Left colon (tissue), 2 donors: Measurements from ENCODE around the gene FRRS1. TPM values are rescaled to one million over a fixed set of nuclear protein-coding genes. Genes with fewer than 3 reads are reported as not detected.
A peak's percentile ranks its signal among the peaks of the same experiment; 100 is the strongest.

Source experiments
- ATAC-seq: fragments of 200-7000 bp; cut with Tn5 transposase; one replicate; pipeline ENCODE4 v1.9.1; 2020; ENCODE audit warnings: mild to moderate bottlenecking, moderate library complexity
- DNase-seq, 2 donors: peaks; one replicate each; pipeline ENCODE4 v3.0.0-alpha.2; 2020
- intact Hi-C, 2 donors: fragments of 100-400 bp; cut with DNase I in 1 of 2; cut with micrococcal nuclease in 1 of 2; formaldehyde crosslinking; loops; one replicate each; pipeline versions ENCODE4 v1.11.2 to v1.14.0; 2022; cut with DNase I, micrococcal nuclease
- total RNA-seq, 2 donors: library from RNA; stranded (reverse); fragmentation: NEBNext Ultra II Directional; extraction: Animal tissue kit (Norgen Biotek cat#: 25700); gene quantifications; one replicate each; pipeline ENCODE4 v1.2.1, GENCODE V29; 2021
- donor health status: DM: no; HTN: no; CAD: no.
- donor health status: DM: yes; HTN: yes; CAD: no.

FRRS1 gene
- total RNA-seq, 2 donors from 2014 or later: 12.3 to 22.9 TPM

GRCh38 chr1:99745061-99745460, 21.4 kb downstream of the FRRS1 start:
- DNase-seq (no peak), ATAC-seq (no peak)
- intact Hi-C loops: no loop called here

- DNase-seq (no peak), ATAC-seq (no peak)
- intact Hi-C loops: no loop called here
Observed at GRCh38 chr1:99740141-99740540, 26.3 kb downstream of the FRRS1 start.

- DNase-seq (no peak), ATAC-seq (peak; percentile 86)
- intact Hi-C loops: no loop called here
Observed at GRCh38 chr1:99738858-99739465, 27.5 kb downstream of the FRRS1 start.

GRCh38 chr1:99737016-99737415, 29.4 kb downstream of the FRRS1 start:
- DNase-seq (peak in 1 of 2 donors; percentile 20), ATAC-seq (peak; percentile 79)
- intact Hi-C loops: no loop called here

- intact Hi-C loops: no loop called here
- no peak for DNase-seq
- no peak for ATAC-seq
Observed at GRCh38 chr1:99735852-99736251, 30.6 kb downstream of the FRRS1 start.

- intact Hi-C loops: no loop called here
- ATAC-seq (no peak), DNase-seq (no peak)
Observed at GRCh38 chr1:99731384-99731783, 35.1 kb downstream of the FRRS1 start.

- no peak for ATAC-seq
Observed at GRCh38 chr1:99728494-99729235, 37.8 kb downstream of the FRRS1 start.

GRCh38 chr1:99727575-99728185, 38.8 kb downstream of the FRRS1 start:
- ATAC-seq: no peak
- intact Hi-C loops: no loop called here
- no peak for DNase-seq

More at GRCh38 chr1:99728494-99729235, 37.8 kb downstream of the FRRS1 start:
- intact Hi-C loops: no loop called here
- no peak for DNase-seq

GRCh38 chr1:99726818-99727217, 39.6 kb downstream of the FRRS1 start:
- ATAC-seq (peak; percentile 98), DNase-seq (peak in 1 of 2 donors; percentile 12)
- intact Hi-C loops: no loop called here

- intact Hi-C loops: no loop called here
- ATAC-seq (no peak), DNase-seq (no peak)
Observed at GRCh38 chr1:99726407-99726806, 40.0 kb downstream of the FRRS1 start.

- DNase-seq: no peak
- no peak for ATAC-seq
- intact Hi-C loops: no loop called here
Observed at GRCh38 chr1:99725996-99726395, 40.4 kb downstream of the FRRS1 start.

- ATAC-seq (no peak), DNase-seq (no peak)
- intact Hi-C loops: no loop called here
Observed at GRCh38 chr1:99723251-99723650, 43.2 kb downstream of the FRRS1 start.

- no peak for ATAC-seq
- intact Hi-C loops: no loop called here
- DNase-seq: no peak
Observed at GRCh38 chr1:99717005-99717404, 49.4 kb downstream of the FRRS1 start.

GRCh38 chr1:99713006-99713405, 53.4 kb downstream of the FRRS1 start:
- intact Hi-C loops: no loop called here
- ATAC-seq (peak; percentile 57), DNase-seq (no peak)

GRCh38 chr1:99710994-99711393, 55.4 kb downstream of the FRRS1 start:
- no peak for ATAC-seq
- DNase-seq: no peak
- intact Hi-C loops: no loop called here

GRCh38 chr1:99707535-99708142, 58.8 kb downstream of the FRRS1 start:
- intact Hi-C loops: loop anchor here in 1 of 2 donors (5.0 kb wide), 1 partner anchor 530 kb away; no protein-coding TSS in a partner anchor
- peak; percentile 83 for ATAC-seq

GRCh38 chr1:99705385-99705784, 61.0 kb downstream of the FRRS1 start:
- DNase-seq (no peak), ATAC-seq (no peak)
- intact Hi-C loops: loop anchor here in 1 of 2 donors (5.0 kb wide), 1 partner anchor 528 kb away; no protein-coding TSS in a partner anchor

More at GRCh38 chr1:99707535-99708142, 58.8 kb downstream of the FRRS1 start:
- peak; percentile 40 to 78 for DNase-seq

GRCh38 chr1:99704356-99704816, 62.0 kb downstream of the FRRS1 start:
- intact Hi-C loops: no loop called here
- DNase-seq: peak in 1 of 2 donors; percentile 14
- ATAC-seq: peak; percentile 56

- ATAC-seq (no peak), DNase-seq (no peak)
- intact Hi-C loops: no loop called here
Observed at GRCh38 chr1:99702221-99702620, 64.2 kb downstream of the FRRS1 start.
